ENCODE measurements around the gene ESYT1.
A peak's percentile ranks its signal among the peaks of the same experiment; 100 is the strongest.

ESYT1 gene

DNA sequence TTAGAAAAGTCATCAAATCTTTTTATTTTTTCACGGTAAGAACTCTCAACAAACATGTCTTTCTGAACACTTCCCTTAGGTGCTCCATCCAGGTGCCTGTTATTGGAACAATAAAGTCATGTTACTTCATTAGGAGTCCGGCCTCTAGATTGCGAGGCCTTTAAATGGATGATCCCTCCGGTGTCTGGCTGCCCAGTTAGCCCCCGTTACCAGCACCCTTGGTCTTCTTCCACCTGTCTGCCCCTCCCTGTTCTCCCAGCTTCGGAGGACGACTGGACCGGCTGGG, 24.3 kb upstream of the ESYT1 start:
- TF ChIP-seq CTCF (IDR thresholded peaks at IDR 0.05; ENCODE audit: borderline replicate concordance, insufficient read depth, low read depth, low read length) = no peak
- peak overlapping the region; percentile 58 for H3K4me3 ChIP-seq (ENCODE audit: low read depth, low read length)

GRCh38 chr12:56104109-56104814, 23.8 kb upstream of the ESYT1 start, which contains the start of gene PA2G4:
Gene PA2G4 (plus strand): TSS chr12:56104559. CDS start chr12:56104738, 179 bp downstream.
- peak within 1 kb of the TSS; percentile 82 for H3K4me3 ChIP-seq (ENCODE audit: low read depth, low read length)
- TF ChIP-seq CTCF (IDR thresholded peaks at IDR 0.05; ENCODE audit: borderline replicate concordance, insufficient read depth, low read depth, low read length) = no peak

DNA sequence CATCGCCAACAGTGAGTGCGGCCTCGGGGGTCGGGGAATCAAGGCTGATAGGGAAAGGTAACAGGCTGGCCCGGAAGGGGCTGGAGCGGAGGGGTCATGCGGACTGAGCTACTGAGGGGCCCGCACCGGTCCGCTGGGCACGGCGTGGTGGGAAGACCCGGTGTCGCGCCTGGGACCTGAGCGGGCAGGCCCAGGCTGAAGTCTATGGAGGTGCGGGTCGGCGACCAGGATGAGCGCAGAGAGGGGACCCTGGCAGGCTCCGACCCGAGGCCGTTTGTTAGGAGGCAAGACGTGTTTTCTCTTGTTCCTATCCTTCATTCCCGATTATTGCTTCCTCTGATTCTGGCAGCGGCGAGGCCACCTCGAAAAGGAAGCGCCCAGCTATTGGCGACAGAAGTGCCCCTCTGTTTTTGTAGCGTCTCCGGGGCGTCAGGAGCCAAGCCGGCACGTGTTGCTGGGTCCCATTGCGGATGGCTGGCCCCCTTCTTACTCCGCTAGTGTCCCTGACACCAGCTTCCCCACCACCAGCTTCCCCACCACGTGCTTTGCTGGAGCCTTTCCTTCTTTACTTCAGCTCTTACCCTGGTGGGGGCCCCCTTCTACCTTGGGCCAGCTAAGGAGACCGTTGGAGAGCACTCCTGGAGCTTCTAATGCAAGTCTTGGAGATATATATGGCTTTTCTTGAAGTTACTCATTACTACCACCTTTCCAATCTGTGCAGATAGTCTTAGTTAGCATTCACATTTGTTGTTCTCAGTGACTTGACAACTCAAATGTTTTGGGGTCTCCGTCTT, 23.1 kb upstream of the ESYT1 start:
- peak overlapping the region; percentile 82 for H3K4me3 ChIP-seq (ENCODE audit: low read depth, low read length)
- TF ChIP-seq CTCF (IDR thresholded peaks at IDR 0.05; ENCODE audit: borderline replicate concordance, insufficient read depth, low read depth, low read length) = no peak

DNA sequence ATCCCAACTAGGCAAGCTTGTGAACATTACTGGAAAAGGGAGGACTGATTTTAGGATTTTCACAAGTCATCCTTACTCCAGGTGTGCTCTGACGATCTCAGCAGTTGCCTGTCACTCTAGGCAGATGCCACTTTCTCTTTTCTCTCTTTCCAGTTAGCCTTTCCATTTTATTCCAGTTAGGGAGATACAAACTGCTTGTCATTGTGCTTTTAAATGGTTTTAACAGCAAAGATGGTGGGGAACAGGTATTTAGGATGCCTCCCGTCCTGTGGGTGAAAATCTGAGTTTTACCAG, 22.5 kb upstream of the ESYT1 start:
- H3K4me3 ChIP-seq (ENCODE audit: low read depth, low read length) = peak overlapping the region; percentile 82
- TF ChIP-seq CTCF (IDR thresholded peaks at IDR 0.05; ENCODE audit: borderline replicate concordance, insufficient read depth, low read depth, low read length) = no peak

DNA sequence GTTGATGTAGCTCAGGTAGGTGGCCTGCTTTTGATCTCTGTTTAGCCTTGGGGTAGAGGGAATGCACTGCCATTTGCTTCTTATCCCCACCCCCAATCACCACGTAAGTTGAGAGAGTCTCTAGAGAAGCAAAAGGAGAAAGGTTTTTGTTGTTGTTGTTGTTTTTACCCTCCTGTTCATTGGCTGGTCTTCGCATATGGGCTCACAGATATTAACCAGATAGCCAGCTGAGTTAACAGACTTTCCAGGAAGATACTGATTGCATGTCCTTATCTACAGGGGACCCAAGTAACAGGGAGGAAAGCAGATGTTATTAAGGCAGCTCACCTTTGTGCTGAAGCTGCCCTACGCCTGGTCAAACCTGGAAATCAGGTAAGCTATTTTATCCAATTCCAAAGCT, 20.8 kb upstream of the ESYT1 start:
- no peak overlapping the region for H3K4me3 ChIP-seq (ENCODE audit: low read depth, low read length)
- no peak for TF ChIP-seq CTCF (IDR thresholded peaks at IDR 0.05; ENCODE audit: borderline replicate concordance, insufficient read depth, low read depth, low read length)

DNA sequence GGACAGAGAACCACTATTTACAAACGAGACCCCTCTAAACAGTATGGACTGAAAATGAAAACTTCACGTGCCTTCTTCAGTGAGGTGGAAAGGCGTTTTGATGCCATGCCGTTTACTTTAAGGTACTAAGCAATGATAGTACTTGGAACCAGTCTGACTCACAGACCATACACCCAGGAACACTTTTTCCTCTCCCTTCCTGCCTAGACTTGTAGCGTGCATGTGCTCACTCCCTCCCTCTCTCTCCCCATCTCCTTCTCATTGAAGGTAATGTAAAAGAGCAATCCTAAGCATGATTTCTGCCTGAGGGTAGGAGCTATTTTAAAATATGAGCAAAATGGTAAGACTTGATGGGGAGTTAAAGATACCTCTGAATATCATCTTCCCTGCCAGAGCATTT, 17.5 kb upstream of the ESYT1 start:
- no peak overlapping the region for H3K4me3 ChIP-seq (ENCODE audit: low read depth, low read length)
- TF ChIP-seq CTCF (IDR thresholded peaks at IDR 0.05; ENCODE audit: borderline replicate concordance, insufficient read depth, low read depth, low read length) = no peak

DNA sequence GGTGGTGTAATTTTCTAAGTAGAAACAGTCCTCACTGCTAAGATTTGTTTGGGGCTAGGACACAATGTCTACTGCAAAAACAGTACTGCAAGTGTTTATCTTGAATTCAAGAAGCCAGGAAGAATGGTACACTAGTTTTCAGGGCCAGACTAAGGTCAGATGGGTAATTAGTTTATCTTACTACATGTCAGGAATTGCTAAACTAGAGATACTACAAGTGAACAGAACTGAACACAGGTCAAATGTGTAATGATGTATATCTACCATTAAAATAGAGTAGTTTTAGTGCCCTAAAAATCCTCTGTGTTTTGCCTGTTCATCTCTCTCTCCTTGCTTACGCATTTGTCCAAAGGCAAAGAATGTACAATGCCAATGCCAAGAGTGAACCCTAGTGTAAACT, 14.0 kb upstream of the ESYT1 start:
- H3K4me3 ChIP-seq (ENCODE audit: low read depth, low read length) = no peak overlapping the region
- no peak for TF ChIP-seq CTCF (IDR thresholded peaks at IDR 0.05; ENCODE audit: borderline replicate concordance, insufficient read depth, low read depth, low read length)
